HG03571 (cell line): ENCODE measurements around the gene KCNQ1OT1.

Source experiments
- ATAC-seq: cut with Tn5 transposase; IDR thresholded peaks from one replicate; pipeline ENCODE4 v1.9.1; 2021; ENCODE audit not compliant: unreplicated experiment

KCNQ1OT1 gene

GRCh38 chr11:2737226-2737590, 37.4 kb upstream of the KCNQ1OT1 start:
- ATAC-seq, result no peak

GRCh38 chr11:2736577-2737225, 36.9 kb upstream of the KCNQ1OT1 start:
- no peak for ATAC-seq

- ATAC-seq, result no peak
Measured at GRCh38 chr11:2735053-2735589, 35.3 kb upstream of the KCNQ1OT1 start.

GRCh38 chr11:2734181-2735052, 34.6 kb upstream of the KCNQ1OT1 start:
- no peak for ATAC-seq

GRCh38 chr11:2732940-2733628, 33.3 kb upstream of the KCNQ1OT1 start:
- ATAC-seq, result no peak

- ATAC-seq, result no peak
Measured at GRCh38 chr11:2732261-2732939, 32.6 kb upstream of the KCNQ1OT1 start.

- no peak for ATAC-seq
Measured at GRCh38 chr11:2731130-2732125, 31.6 kb upstream of the KCNQ1OT1 start.

- ATAC-seq, result no peak
Measured at GRCh38 chr11:2730272-2731129, 30.7 kb upstream of the KCNQ1OT1 start.

- ATAC-seq, result no peak
Measured at GRCh38 chr11:2729841-2730240, 30.0 kb upstream of the KCNQ1OT1 start.

- ATAC-seq, result no peak
Measured at GRCh38 chr11:2728663-2729332, 29.0 kb upstream of the KCNQ1OT1 start.

- ATAC-seq, result no peak
Measured at GRCh38 chr11:2728128-2728662, 28.4 kb upstream of the KCNQ1OT1 start.

GRCh38 chr11:2726964-2727363, 27.2 kb upstream of the KCNQ1OT1 start:
- ATAC-seq, result no peak

GRCh38 chr11:2725368-2726300, 25.8 kb upstream of the KCNQ1OT1 start:
- ATAC-seq, result no peak

GRCh38 chr11:2724653-2725367, 25.0 kb upstream of the KCNQ1OT1 start:
- no peak for ATAC-seq

GRCh38 chr11:2724104-2724503, 24.3 kb upstream of the KCNQ1OT1 start:
- ATAC-seq, result no peak

GRCh38 chr11:2722955-2723354, 23.2 kb upstream of the KCNQ1OT1 start:
- no peak for ATAC-seq
